HUES6 (cell line): Measurements from ENCODE around the gene OGFOD2.
"Not testable (repeated sequence)": the region's sequence is repeated elsewhere in the genome, so short reads cannot be mapped to it uniquely, and the experiment has no call there.

ENCODE experiments used
- H3K27ac ChIP-seq: 2 replicates; pipeline ENCODE4 v1.7.0; 2013; ENCODE audit warnings: low read depth, mild to moderate bottlenecking, low read length, inconsistent platforms
- H3K27me3 ChIP-seq: 2 replicates; pipeline ENCODE4 v1.6.1; 2013; ENCODE audit warnings: low read length; ENCODE audit not compliant: control insufficient read depth, insufficient read depth
- H3K36me3 ChIP-seq: 2 replicates; pipeline ENCODE4 v1.6.1; 2013; ENCODE audit warnings: low read length; ENCODE audit not compliant: control insufficient read depth, insufficient read depth
- H3K4me1 ChIP-seq: 2 replicates; pipeline ENCODE4 v1.6.1; 2013; ENCODE audit warnings: low read length; ENCODE audit not compliant: control insufficient read depth, insufficient read depth
- H3K4me3 ChIP-seq: 2 replicates; pipeline ENCODE4 v1.5.1; 2013; ENCODE audit warnings: low read depth, low read length
- H3K9ac ChIP-seq: one replicate; pipeline ENCODE4 v1.6.1; 2013; ENCODE audit warnings: mild to moderate bottlenecking, low read length
- H3K9me3 ChIP-seq: 2 replicates; pipeline ENCODE4 v1.6.1; 2013; ENCODE audit warnings: low read depth, low read length; ENCODE audit not compliant: control insufficient read depth, insufficient read depth

OGFOD2 gene

DNA sequence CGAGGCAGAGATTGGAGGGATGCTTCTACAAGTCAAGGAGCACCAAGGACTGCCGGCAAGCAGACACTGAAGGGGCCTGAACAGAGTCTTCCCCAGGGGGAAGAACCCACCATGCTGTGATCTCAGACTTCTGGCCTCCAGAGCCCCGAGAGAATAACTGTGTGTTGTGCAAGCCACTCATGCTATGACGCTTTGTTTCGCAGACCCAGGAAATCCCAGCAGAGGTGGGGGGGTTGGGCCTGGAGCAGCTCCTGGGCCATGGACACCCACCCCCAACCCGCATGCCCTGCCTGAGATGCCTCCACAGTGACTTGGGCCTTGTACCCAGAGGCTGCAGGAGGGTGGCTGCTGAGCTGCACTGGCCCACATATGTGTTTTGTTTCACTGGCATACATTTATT is 36.7 kb downstream of the OGFOD2 start:
- Histone ChIP-seq H3K4me1 (no peaks in the 10 kb centered on the region), H3K27ac (no peak overlapping the region), H3K36me3 (peaks cover 18% of the 10 kb centered on the region; the same call in 1 of the 2 replicates), H3K9ac (no peak overlapping the region), H3K9me3 (no peaks in the 10 kb centered on the region), H3K4me3 (no peak overlapping the region), H3K27me3 (no peaks in the 10 kb centered on the region)

DNA sequence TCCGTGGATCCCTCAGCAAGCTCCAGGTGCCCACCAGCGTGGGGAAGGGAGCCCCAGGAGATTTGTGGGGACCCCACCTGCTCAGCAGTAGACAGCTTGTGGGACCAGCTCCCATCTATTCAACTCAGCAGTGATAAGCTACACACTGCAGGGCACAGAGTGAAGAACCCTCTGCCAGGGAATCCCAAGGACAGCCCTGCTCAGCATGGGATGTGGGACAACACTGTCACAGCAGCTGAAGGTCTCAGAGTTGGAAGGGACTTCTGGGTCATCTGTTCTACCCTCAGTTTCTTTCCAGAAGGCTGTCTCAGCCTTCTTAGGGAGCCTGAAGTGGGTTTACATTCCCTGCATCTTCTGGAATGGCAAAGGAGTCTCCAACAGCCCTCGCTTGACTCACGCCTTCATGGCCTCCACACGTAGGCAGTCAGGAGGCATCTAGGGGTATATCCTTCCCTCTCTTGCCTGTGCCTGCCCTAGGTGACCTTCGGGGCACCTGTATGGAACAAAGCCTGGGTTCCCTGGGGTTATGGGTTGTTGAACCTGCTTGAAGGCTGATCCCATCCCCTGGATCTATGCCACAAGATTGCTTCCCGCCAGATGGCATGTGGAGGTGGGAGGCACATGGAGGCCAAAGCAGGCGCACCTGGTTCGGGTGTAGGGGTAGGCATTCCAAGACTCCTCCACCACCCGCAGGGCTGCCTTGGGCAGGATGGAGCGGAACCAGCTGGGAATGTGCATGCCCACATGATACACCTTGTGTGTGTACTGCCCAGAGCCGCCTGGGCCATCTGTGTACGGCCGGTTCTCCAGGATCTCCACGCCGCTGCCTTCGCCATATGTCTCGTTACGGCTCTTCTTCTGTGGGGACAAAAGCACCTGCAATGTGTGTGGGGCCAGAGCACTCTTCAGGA is 38.4 kb downstream of the OGFOD2 start:
- peaks cover 8% of the 10 kb centered on the region; the same call in 1 of the 2 replicates for H3K36me3 ChIP-seq
- H3K27me3 ChIP-seq, result no peaks in the 10 kb centered on the region
- H3K9ac ChIP-seq, result no peak overlapping the region
- H3K27ac ChIP-seq, result no peak overlapping the region
- H3K4me1 ChIP-seq, result no peaks in the 10 kb centered on the region
- no peaks in the 10 kb centered on the region for H3K9me3 ChIP-seq
- no peak overlapping the region for H3K4me3 ChIP-seq

DNA sequence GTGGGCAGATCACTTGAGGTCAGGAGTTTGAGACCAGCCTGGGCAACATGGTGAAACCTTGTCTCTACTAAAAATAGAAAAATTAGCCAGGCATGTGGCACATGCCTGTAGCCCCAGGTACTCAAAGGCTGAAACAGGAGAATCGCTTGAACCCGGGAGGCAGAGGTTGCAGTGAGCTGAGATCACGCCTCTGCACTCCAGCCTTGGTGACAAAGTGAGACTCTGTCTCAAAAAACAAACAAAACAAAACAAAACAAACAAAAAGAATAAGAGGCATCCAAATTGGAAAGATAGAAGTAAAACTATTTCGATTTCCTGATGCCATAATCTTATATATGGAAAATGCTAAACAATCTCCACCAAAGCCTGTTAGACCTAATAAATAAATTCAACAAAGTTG is 39.4 kb downstream of the OGFOD2 start:
- H3K36me3 ChIP-seq, H3K27me3 ChIP-seq, H3K27ac ChIP-seq, H3K9ac ChIP-seq, H3K9me3 ChIP-seq, H3K4me3 ChIP-seq, H3K4me1 ChIP-seq: not testable (repeated sequence)

DNA sequence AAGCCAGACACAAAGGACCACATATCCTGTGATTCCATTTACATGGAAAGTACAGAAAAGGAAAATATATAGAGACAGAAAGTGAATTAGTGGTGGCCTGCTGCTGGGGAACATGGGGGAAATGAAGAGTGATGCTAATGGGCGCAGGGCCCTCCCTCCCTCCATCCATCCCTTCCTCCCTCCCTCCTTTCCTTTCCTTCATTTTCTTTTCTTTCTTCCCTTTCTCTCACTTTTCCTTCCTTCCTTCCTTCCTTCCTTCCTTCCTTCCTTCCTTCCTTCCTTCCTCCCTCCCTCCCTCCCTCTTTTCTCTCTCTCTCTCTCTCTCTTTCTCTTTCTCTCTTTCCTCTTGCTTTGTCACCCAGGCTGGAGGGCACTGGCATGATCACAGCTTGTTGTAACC is 42.7 kb downstream of the OGFOD2 start:
- Histone ChIP-seq H3K27ac (no peak overlapping the region), H3K27me3 (no peaks in the 10 kb centered on the region), H3K9me3 (no peaks in the 10 kb centered on the region), H3K4me1 (no peaks in the 10 kb centered on the region), H3K9ac (no peak overlapping the region), H3K4me3 (no peak overlapping the region), H3K36me3 (0 out of 2 replicates have a peak, but pooled peaks cover 2% of the 10 kb centered on the region)

DNA sequence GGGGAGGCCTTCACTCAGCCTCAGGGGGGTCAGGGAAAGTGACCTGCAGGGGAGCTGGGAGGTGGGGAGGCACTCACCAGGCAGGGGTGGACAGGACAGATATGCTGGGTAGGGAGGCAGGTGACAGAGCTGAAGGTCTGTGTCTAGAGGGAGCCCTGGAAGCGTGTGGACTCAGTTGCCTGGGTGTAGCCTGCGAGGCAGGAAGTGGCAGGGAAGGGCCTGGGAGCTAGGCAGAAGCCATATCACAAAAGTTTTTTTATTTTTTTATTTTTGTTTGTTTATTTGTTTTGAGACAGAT is 44.7 kb downstream of the OGFOD2 start:
- Histone ChIP-seq H3K4me1 (no peaks in the 10 kb centered on the region), H3K27ac (no peak overlapping the region), H3K9ac (no peak overlapping the region), H3K36me3 (no peaks in the 10 kb centered on the region), H3K9me3 (no peaks in the 10 kb centered on the region), H3K4me3 (no peak overlapping the region), H3K27me3 (no peaks in the 10 kb centered on the region)

DNA sequence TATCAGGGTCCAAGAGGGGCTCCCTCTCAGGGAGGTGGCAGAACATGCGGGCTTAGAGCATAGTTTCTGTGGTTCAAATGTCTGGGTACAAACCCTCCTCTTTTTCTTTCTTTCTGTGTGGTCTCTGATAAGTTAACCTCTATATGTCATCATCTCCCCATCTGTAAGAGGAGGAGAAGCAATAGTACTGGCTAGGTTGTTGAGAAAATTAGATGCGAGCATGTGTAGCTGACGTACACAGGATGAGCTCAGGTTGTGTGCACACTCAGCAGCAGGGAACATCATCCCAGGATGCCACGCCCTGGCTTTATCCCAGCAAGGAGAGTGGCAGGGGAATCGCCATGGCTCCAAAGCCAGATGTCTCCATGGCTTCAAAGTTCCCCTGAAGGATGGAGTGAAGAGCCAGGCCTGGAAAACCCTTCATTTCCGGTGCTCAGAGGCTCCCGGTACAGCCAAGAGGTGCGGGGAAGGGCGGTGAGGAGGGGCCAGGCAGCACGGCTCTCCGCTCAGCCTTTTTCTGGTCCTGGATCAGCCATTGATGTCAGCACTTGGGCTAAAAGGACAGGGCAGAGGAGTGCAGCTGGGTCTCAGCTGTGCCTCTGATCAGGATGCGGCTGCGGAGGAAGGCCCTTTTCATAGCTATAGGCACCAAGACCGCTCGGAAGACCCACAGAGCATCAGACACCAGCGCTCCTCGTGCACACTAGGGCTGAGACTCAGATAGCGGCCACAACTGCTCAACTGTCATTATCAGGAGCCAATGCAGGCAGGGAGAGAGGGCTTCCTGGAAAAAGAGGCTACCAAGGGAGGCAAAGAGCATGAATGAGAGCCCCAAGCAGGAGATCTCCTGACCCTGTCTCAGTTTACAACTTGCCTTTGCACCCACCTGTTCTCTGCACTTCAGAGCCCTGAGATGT is 46.9 kb downstream of the OGFOD2 start:
- Histone ChIP-seq H3K27me3 (no peaks in the 10 kb centered on the region), H3K9me3 (no peaks in the 10 kb centered on the region), H3K4me3 (no peak overlapping the region), H3K27ac (no peak overlapping the region), H3K36me3 (no peaks in the 10 kb centered on the region), H3K4me1 (no peaks in the 10 kb centered on the region), H3K9ac (no peak overlapping the region)

DNA sequence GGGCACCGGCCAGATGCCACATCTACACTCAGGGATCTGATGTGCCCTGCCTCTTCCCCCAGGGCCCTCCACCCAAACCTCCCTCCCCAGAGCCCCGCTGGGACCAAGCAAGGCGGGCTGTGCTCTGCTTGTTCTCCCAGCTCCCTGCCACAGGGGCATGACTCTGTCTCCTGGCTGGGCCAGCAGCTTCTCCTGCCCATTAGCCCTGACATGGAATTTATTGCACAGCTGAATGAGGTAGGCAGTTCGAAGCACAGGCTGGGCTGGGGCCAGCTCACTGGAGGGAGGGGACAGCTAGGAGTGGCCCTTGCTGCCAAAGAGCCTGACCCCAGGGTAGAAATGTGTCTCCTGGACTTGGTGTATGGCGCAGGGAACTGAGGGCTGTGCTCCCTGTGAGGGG is 47.8 kb downstream of the OGFOD2 start:
- no peak overlapping the region for H3K27ac ChIP-seq
- H3K9me3 ChIP-seq, result no peaks in the 10 kb centered on the region
- H3K9ac ChIP-seq, result no peak overlapping the region
- no peaks in the 10 kb centered on the region for H3K36me3 ChIP-seq
- H3K27me3 ChIP-seq, result no peaks in the 10 kb centered on the region
- H3K4me3 ChIP-seq, result no peak overlapping the region
- no peaks in the 10 kb centered on the region for H3K4me1 ChIP-seq

DNA sequence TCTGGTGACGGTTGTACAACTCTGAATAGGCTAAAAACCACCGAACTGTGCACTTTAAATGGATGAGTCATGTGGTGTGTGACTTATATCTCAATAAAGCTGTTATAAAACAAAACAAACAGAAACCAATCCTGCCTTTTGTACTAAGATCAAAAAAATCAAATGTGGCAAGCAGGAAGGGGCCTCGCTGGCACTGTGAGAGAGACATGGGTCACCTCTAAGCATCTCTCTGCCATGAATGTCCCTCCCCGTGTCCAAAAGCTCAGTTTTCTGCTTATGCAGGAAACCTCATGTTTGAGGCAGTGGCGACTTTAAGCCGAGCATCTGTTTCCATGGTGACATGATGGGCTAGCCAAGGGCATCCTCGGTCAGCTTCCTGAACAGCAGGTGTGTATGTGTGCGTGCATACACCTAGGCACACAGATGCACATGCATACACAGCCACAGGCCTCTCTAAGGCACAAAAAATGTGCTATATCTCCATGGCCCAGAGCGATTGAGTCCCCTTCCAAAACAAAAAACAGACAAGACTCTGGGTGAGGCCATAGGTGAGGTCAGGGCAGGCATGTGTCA is 49.9 kb downstream of the OGFOD2 start:
- Histone ChIP-seq H3K27ac (no peak overlapping the region), H3K27me3 (no peaks in the 10 kb centered on the region), H3K4me3 (no peak overlapping the region), H3K9ac (no peak overlapping the region), H3K4me1 (0 out of 2 replicates have a peak, but pooled peaks cover 4% of the 10 kb centered on the region), H3K9me3 (no peaks in the 10 kb centered on the region), H3K36me3 (no peaks in the 10 kb centered on the region)

DNA sequence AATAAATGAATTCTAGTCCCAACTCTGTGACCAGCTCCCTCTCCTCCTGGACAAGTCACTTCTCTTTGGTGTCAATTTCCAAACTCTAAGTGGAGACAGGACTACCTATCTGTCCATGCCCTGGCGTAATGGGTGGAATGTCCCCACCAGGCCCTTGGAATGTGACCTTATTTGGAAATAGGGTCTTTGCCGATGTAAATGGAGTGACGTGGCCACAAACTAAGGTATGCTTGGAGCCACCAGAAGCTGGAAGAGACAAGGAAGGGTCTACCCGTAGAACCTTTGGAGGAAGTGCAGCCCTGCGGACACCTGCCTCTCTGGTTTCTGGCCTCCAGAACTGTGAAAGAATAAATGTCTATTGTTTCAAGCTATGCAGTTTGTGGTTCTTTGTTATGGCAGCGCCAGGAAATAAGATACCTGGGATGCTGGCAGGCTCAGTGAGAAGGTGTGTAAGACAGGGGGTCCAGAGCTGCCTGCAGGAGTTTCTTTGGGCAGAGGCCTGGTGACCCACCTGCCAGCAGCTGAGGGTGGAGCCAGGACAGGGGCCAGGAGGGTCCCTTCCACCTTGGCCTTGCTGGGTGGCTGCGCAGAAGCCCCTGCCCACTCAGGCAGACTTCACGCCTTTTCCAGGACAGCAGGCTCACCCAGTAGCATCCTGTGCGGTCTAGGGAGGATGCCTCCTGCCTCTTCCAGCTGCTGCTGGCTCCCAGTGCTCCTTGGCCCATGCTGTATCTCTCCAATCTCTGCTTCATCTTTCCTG is 51.2 kb downstream of the OGFOD2 start:
- Histone ChIP-seq H3K27ac (no peak overlapping the region), H3K9ac (peak overlapping the region; percentile 14), H3K4me1 (0 out of 2 replicates have a peak, but pooled peaks cover 4% of the 10 kb centered on the region), H3K9me3 (no peaks in the 10 kb centered on the region), H3K4me3 (no peak overlapping the region), H3K27me3 (no peaks in the 10 kb centered on the region), H3K36me3 (no peaks in the 10 kb centered on the region; the same call in 1 of the 2 replicates)

DNA sequence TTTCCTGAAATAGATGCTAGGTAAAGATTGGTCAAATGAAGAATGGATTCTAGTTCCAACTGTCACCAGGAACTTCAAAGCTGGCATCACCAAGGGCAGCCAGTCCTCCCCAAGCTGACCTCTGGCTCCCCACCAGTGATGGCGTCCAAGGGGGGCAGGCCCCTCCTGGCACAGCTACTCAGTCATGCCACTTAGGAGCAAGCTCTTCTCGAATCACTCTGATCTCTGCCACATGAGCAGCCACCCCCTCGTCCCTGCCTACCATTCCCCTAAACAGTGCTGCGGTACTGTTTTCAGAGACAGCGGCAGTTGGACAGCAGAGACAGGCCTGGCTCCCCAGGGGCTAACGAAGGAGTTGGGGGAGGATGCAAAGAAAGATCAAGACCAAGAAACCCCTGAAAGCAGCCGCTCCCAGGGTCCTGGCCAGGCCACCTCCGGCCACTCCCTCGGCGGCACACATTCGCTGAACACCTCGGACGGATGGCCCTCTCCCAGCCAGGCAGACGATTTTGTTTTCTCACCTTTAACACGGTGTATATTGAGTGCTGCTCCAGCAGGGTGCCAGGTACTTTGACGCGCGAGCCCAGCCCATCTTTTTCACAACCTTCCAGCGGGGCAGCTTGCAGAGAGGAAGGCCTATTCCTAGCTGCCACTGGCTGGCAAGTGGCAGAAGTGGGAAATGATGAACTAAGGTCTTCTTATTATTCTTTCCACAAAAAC is 52.8 kb downstream of the OGFOD2 start:
- Histone ChIP-seq H3K9me3 (no peaks in the 10 kb centered on the region), H3K4me1 (0 out of 2 replicates have a peak, but pooled peaks cover 4% of the 10 kb centered on the region), H3K36me3 (no peaks in the 10 kb centered on the region; the same call in 1 of the 2 replicates), H3K27ac (no peak overlapping the region), H3K27me3 (no peaks in the 10 kb centered on the region), H3K4me3 (no peak overlapping the region), H3K9ac (no peak overlapping the region)
